Uterus (tissue), 4 donors: ENCODE measurements around the gene TNKS1BP1. TPM values are rescaled to one million over a fixed set of nuclear protein-coding genes. Genes with fewer than 3 reads are reported as not detected.

Experiments used
- DNase-seq, 2 donors: peaks; one replicate each; pipeline ENCODE4 v3.0.0-alpha.2; 2019 to 2020
- H3K27ac ChIP-seq, 2 donors: fragments of 200-600 bp; sonication (generic); 1 replicate in 1 of 2; 2 replicates in 1 of 2; pipeline ENCODE4 v1.5.1; 2016 to 2018
- H3K27me3 ChIP-seq, 2 donors: fragments of 200-600 bp; sonication (generic); one replicate each; pipeline ENCODE4 v1.5.1; 2018 to 2019; ENCODE audit warnings: control low read depth in 1 of 2
- H3K36me3 ChIP-seq, 2 donors: fragments of 200-600 bp; sonication (generic); one replicate each; pipeline ENCODE4 v1.5.1; 2019; ENCODE audit warnings: control low read depth in 1 of 2
- H3K4me1 ChIP-seq, 2 donors: fragments of 200-600 bp; sonication (generic); one replicate each; pipeline ENCODE4 v1.5.1; 2018 to 2019; ENCODE audit warnings: control low read depth in 1 of 2
- H3K4me3 ChIP-seq, 2 donors: fragments of 200-600 bp; sonication (generic); 1 replicate in 1 of 2; 2 replicates in 1 of 2; pipeline ENCODE4 v1.5.1; 2018 to 2019; ENCODE audit warnings: mild to moderate bottlenecking in 1 of 2
- H3K9me3 ChIP-seq, 2 donors: fragments of 200-600 bp; sonication (generic); one replicate each; pipeline ENCODE4 v1.5.1; 2019; ENCODE audit warnings: control low read depth in 1 of 2
- CTCF ChIP-seq, 4 experiments: fragments of 200-600 bp in 2 of 4; fragments of 450-650 bp in 2 of 4; sonication (generic) in 2 of 4; IDR thresholded peaks; one replicate each; pipeline ENCODE4 v1.5.1; 2016 to 2019; ENCODE audit warnings: antibody characterized with exemption in 4 of 4, mild to moderate bottlenecking in 2 of 4, moderate library complexity in 1 of 4
- POLR2A ChIP-seq, 2 donors: fragments of 450-650 bp; IDR thresholded peaks; one replicate each; pipeline ENCODE4 v1.6.1; 2016; ENCODE audit warnings: antibody characterized with exemption in 2 of 2, mild to moderate bottlenecking in 1 of 2, moderate library complexity in 1 of 2
- intact Hi-C: fragments of 100-400 bp; cut with DNase I; formaldehyde crosslinking; loops from one replicate; pipeline ENCODE4 v1.15.1; 2023; ENCODE audit warnings: low total_unique reads
- total RNA-seq, 4 donors: library from RNA; depleted of rRNA in 3 of 4; stranded (reverse); fragments of >200 nt in 3 of 4; gene quantifications; one replicate each; pipeline versions ENCODE4 v1.1.0 to v1.2.4, GENCODE V29; 2014 to 2023
- donor health status: DM: yes; HTN: yes; CAD: no.

TNKS1BP1 gene
- total RNA-seq, 4 donors from 2014 or later: 22.5 to 269 (median 70.8) TPM

- H3K27me3 ChIP-seq: no peaks in the 10 kb centered on the region
- H3K4me1 ChIP-seq: no peaks in the 10 kb centered on the region
- H3K36me3 ChIP-seq: no peaks in the 10 kb centered on the region
- H3K27ac ChIP-seq: no peak overlapping the region
- H3K9me3 ChIP-seq: no peaks in the 10 kb centered on the region
- DNase-seq: no peak
- TF ChIP-seq POLR2A (IDR thresholded peaks at IDR 0.05) (no peak), CTCF (IDR thresholded peaks at IDR 0.05) (no peak)
- no peak overlapping the region for H3K4me3 ChIP-seq
- intact Hi-C loops: no loop called here
Measured at GRCh38 chr11:57360991-57361390, 36.2 kb upstream of the TNKS1BP1 start.

- no peak for DNase-seq
- no peak overlapping the region for H3K27ac ChIP-seq
- no peak overlapping the region for H3K4me3 ChIP-seq
- H3K36me3 ChIP-seq: no peaks in the 10 kb centered on the region
- no peaks in the 10 kb centered on the region for H3K27me3 ChIP-seq
- no peaks in the 10 kb centered on the region for H3K4me1 ChIP-seq
- no peaks in the 10 kb centered on the region for H3K9me3 ChIP-seq
- TF ChIP-seq CTCF (IDR thresholded peaks at IDR 0.05) (no peak), POLR2A (IDR thresholded peaks at IDR 0.05) (no peak)
- intact Hi-C loops: no loop called here
Measured at GRCh38 chr11:57359896-57360690, 35.3 kb upstream of the TNKS1BP1 start.

- TF ChIP-seq POLR2A (IDR thresholded peaks at IDR 0.05) (no peak), CTCF (IDR thresholded peaks at IDR 0.05) (no peak)
- Histone ChIP-seq H3K4me1 (no peaks in the 10 kb centered on the region), H3K4me3 (no peak overlapping the region), H3K36me3 (no peaks in the 10 kb centered on the region), H3K27me3 (no peaks in the 10 kb centered on the region), H3K27ac (no peak overlapping the region), H3K9me3 (no peaks in the 10 kb centered on the region)
- DNase-seq: no peak
- intact Hi-C loops: no loop called here
Measured at GRCh38 chr11:57359396-57359795, 34.6 kb upstream of the TNKS1BP1 start.

GRCh38 chr11:57358991-57359390 lies 34.2 kb upstream of the TNKS1BP1 start:
- Histone ChIP-seq H3K4me3 (no peak overlapping the region), H3K36me3 (no peaks in the 10 kb centered on the region), H3K27me3 (no peaks in the 10 kb centered on the region), H3K27ac (no peak overlapping the region), H3K9me3 (no peaks in the 10 kb centered on the region), H3K4me1 (no peaks in the 10 kb centered on the region)
- TF ChIP-seq POLR2A (IDR thresholded peaks at IDR 0.05) (no peak), CTCF (IDR thresholded peaks at IDR 0.05) (no peak)
- DNase-seq: no peak
- intact Hi-C loops: no loop called here

GRCh38 chr11:57358543-57358961 lies 33.8 kb upstream of the TNKS1BP1 start:
- Histone ChIP-seq H3K9me3 (no peaks in the 10 kb centered on the region), H3K36me3 (no peaks in the 10 kb centered on the region), H3K4me3 (no peak overlapping the region), H3K27ac (no peak overlapping the region), H3K4me1 (no peaks in the 10 kb centered on the region), H3K27me3 (no peaks in the 10 kb centered on the region)
- intact Hi-C loops: no loop called here
- no peak for DNase-seq
- TF ChIP-seq CTCF (IDR thresholded peaks at IDR 0.05): no peak
